Body of pancreas (tissue), 4 donors: ENCODE results near the gene ZFAND2A.

Experiments
- POLR2A ChIP-seq, 3 donors: fragments of 450-650 bp; IDR thresholded peaks; one replicate each; pipeline ENCODE4 v1.6.1; 2016; ENCODE audit warnings: antibody characterized with exemption in 3 of 3, mild to moderate bottlenecking in 2 of 3
- TF ChIP-seq, protein P1 (sequence below), 7 experiments: fragments of 450-650 bp in 4 of 7; fragments of 200-600 bp in 3 of 7; sonication (generic) in 3 of 7; IDR thresholded peaks; one replicate each; pipeline ENCODE4 v1.5.1; 2016 to 2019; ENCODE audit warnings: antibody characterized with exemption in 7 of 7

GRCh38 chr7:1187127-1187526, 27.1 kb upstream of the ZFAND2A start:
- TF ChIP-seq POLR2A (IDR thresholded peaks at IDR 0.05): no peak
- TF ChIP-seq, protein P1, sequence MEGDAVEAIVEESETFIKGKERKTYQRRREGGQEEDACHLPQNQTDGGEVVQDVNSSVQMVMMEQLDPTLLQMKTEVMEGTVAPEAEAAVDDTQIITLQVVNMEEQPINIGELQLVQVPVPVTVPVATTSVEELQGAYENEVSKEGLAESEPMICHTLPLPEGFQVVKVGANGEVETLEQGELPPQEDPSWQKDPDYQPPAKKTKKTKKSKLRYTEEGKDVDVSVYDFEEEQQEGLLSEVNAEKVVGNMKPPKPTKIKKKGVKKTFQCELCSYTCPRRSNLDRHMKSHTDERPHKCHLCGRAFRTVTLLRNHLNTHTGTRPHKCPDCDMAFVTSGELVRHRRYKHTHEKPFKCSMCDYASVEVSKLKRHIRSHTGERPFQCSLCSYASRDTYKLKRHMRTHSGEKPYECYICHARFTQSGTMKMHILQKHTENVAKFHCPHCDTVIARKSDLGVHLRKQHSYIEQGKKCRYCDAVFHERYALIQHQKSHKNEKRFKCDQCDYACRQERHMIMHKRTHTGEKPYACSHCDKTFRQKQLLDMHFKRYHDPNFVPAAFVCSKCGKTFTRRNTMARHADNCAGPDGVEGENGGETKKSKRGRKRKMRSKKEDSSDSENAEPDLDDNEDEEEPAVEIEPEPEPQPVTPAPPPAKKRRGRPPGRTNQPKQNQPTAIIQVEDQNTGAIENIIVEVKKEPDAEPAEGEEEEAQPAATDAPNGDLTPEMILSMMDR (IDR thresholded peaks at IDR 0.05): no peak
